Effector memory CD8-positive, alpha-beta T cell (primary cell): ENCODE results near the gene SCUBE3.

Source experiments
- ATAC-seq: fragments of 150-1000 bp; cut with Tn5 transposase; replicated peaks from 2 replicates; pipeline ENCODE4 v1.10.0; 2021; ENCODE audit warnings: mild to moderate bottlenecking, moderate library complexity
- DNase-seq, 3 experiments: peaks; one replicate each; pipeline ENCODE4 v3.0.0; 2021
- H3K27ac Mint-ChIP-seq, 2 donors: one replicate each; pipeline ENCODE4 v1.8.0; 2022; ENCODE audit warnings: mild to moderate bottlenecking in 2 of 2, mixed read lengths in 2 of 2, moderate library complexity in 2 of 2
- H3K27me3 Mint-ChIP-seq, 2 donors: one replicate each; pipeline ENCODE4 v1.8.0; 2022; ENCODE audit warnings: mixed read lengths in 2 of 2
- H3K36me3 Mint-ChIP-seq: one replicate; pipeline ENCODE4 v1.8.0; 2022; ENCODE audit warnings: mild to moderate bottlenecking, moderate library complexity, mixed read lengths; ENCODE audit not compliant: insufficient read depth
- H3K4me1 Mint-ChIP-seq, 2 donors: one replicate each; pipeline ENCODE4 v1.8.0; 2022; ENCODE audit warnings: low read depth in 2 of 2, mixed read lengths in 2 of 2
- H3K4me3 Mint-ChIP-seq, 2 donors: one replicate each; pipeline ENCODE4 v1.8.0; 2022; ENCODE audit warnings: mild to moderate bottlenecking in 2 of 2, mixed read lengths in 2 of 2, moderate library complexity in 2 of 2
- H3K9me3 Mint-ChIP-seq, 2 donors: one replicate each; pipeline ENCODE4 v1.8.0; 2022; ENCODE audit warnings: mixed read lengths in 2 of 2

The SCUBE3 gene

GRCh38 chr6:35185302-35185681 lies 28.5 kb upstream of the SCUBE3 start:
- Mint-ChIP-seq H3K4me1 (peaks cover 0 to 4% of the 10 kb centered on the region in 2 donors), H3K9me3 (no peaks in the 10 kb centered on the region), H3K27me3 (peaks cover 36 to 38% of the 10 kb centered on the region in 2 donors), H3K27ac (no peak overlapping the region), H3K36me3 (no peaks in the 10 kb centered on the region), H3K4me3 (no peak overlapping the region)
- DNase-seq = no peak
- ATAC-seq = no peak

GRCh38 chr6:35185971-35186370 lies 27.8 kb upstream of the SCUBE3 start:
- Mint-ChIP-seq H3K27ac (no peak overlapping the region), H3K9me3 (no peaks in the 10 kb centered on the region), H3K4me3 (no peak overlapping the region), H3K36me3 (no peaks in the 10 kb centered on the region), H3K4me1 (peaks cover 4% of the 10 kb centered on the region in 2 donors), H3K27me3 (peaks cover 36 to 42% of the 10 kb centered on the region in 2 donors)
- DNase-seq = no peak
- no peak for ATAC-seq

- no peak overlapping the region for H3K4me3 Mint-ChIP-seq
- H3K27ac Mint-ChIP-seq = no peak overlapping the region
- peaks cover 8 to 9% of the 10 kb centered on the region in 2 donors for H3K4me1 Mint-ChIP-seq
- H3K27me3 Mint-ChIP-seq = peaks cover 42 to 48% of the 10 kb centered on the region in 2 donors
- ATAC-seq (no peak), DNase-seq (no peak)
- no peaks in the 10 kb centered on the region for H3K9me3 Mint-ChIP-seq
- peaks cover 2% of the 10 kb centered on the region for H3K36me3 Mint-ChIP-seq
Observed at GRCh38 chr6:35186571-35186970, 27.2 kb upstream of the SCUBE3 start.

- H3K4me1 Mint-ChIP-seq = peaks cover 14 to 17% of the 10 kb centered on the region in 2 donors
Observed at GRCh38 chr6:35188886-35189285, 24.9 kb upstream of the SCUBE3 start.

GRCh38 chr6:35190306-35190705 lies 23.4 kb upstream of the SCUBE3 start:
- peak overlapping the region; percentile 36 to 85 for H3K27ac Mint-ChIP-seq
- no peaks in the 10 kb centered on the region for H3K9me3 Mint-ChIP-seq
- H3K36me3 Mint-ChIP-seq = peaks cover 2% of the 10 kb centered on the region
- no peak overlapping the region for H3K4me3 Mint-ChIP-seq
- no peak for ATAC-seq
- peaks cover 18 to 24% of the 10 kb centered on the region in 2 donors for H3K27me3 Mint-ChIP-seq
- H3K4me1 Mint-ChIP-seq = peaks cover 20 to 22% of the 10 kb centered on the region in 2 donors
- DNase-seq = no peak

More at GRCh38 chr6:35188886-35189285, 24.9 kb upstream of the SCUBE3 start:
- peaks cover 2% of the 10 kb centered on the region for H3K36me3 Mint-ChIP-seq
- DNase-seq = no peak
- no peak for ATAC-seq
- H3K27ac Mint-ChIP-seq = no peak overlapping the region
- no peak overlapping the region for H3K4me3 Mint-ChIP-seq
- H3K9me3 Mint-ChIP-seq = no peaks in the 10 kb centered on the region
- peaks cover 32 to 38% of the 10 kb centered on the region in 2 donors for H3K27me3 Mint-ChIP-seq

- H3K36me3 Mint-ChIP-seq = peaks cover 2% of the 10 kb centered on the region
- no peaks in the 10 kb centered on the region for H3K9me3 Mint-ChIP-seq
- peak; percentile 85 for ATAC-seq
- H3K27me3 Mint-ChIP-seq = peaks cover 21 to 22% of the 10 kb centered on the region in 2 donors
- peak overlapping the region; percentile 85 to 90 for H3K27ac Mint-ChIP-seq
- peak overlapping the region; percentile 17 to 62 for H3K4me3 Mint-ChIP-seq
- DNase-seq = peak; percentile 16 to 40 (median 39)
- peaks cover 20 to 22% of the 10 kb centered on the region in 2 donors for H3K4me1 Mint-ChIP-seq
Observed at GRCh38 chr6:35191889-35192288, 21.9 kb upstream of the SCUBE3 start.

- no peak for DNase-seq
- Mint-ChIP-seq H3K4me1 (peaks cover 20 to 22% of the 10 kb centered on the region in 2 donors), H3K9me3 (no peaks in the 10 kb centered on the region), H3K4me3 (peak overlapping the region in 1 of 2 donors; percentile 34), H3K27me3 (peaks cover 18 to 23% of the 10 kb centered on the region in 2 donors), H3K27ac (peak overlapping the region; percentile 85 to 90), H3K36me3 (peaks cover 2% of the 10 kb centered on the region)
- no peak for ATAC-seq
Observed at GRCh38 chr6:35192301-35192860, 21.4 kb upstream of the SCUBE3 start.

GRCh38 chr6:35194390-35194789 lies 19.4 kb upstream of the SCUBE3 start:
- H3K4me3 Mint-ChIP-seq = peak overlapping the region in 1 of 2 donors; percentile 23
- H3K36me3 Mint-ChIP-seq = peaks cover 2% of the 10 kb centered on the region
- no peaks in the 10 kb centered on the region for H3K9me3 Mint-ChIP-seq
- peak overlapping the region; percentile 80 to 85 for H3K27ac Mint-ChIP-seq
- peaks cover 20 to 22% of the 10 kb centered on the region in 2 donors for H3K4me1 Mint-ChIP-seq
- ATAC-seq (no peak), DNase-seq (no peak)
- H3K27me3 Mint-ChIP-seq = peaks cover 32 to 33% of the 10 kb centered on the region in 2 donors

GRCh38 chr6:35195120-35195780 lies 18.5 kb upstream of the SCUBE3 start:
- Mint-ChIP-seq H3K27ac (peak overlapping the region in 1 of 2 donors; percentile 19), H3K4me3 (no peak overlapping the region), H3K36me3 (peaks cover 2% of the 10 kb centered on the region), H3K27me3 (peaks cover 35 to 36% of the 10 kb centered on the region in 2 donors), H3K9me3 (no peaks in the 10 kb centered on the region), H3K4me1 (peaks cover 20 to 22% of the 10 kb centered on the region in 2 donors)
- ATAC-seq = no peak
- no peak for DNase-seq

- ATAC-seq (no peak), DNase-seq (no peak)
- Mint-ChIP-seq H3K27me3 (peaks cover 33 to 42% of the 10 kb centered on the region in 2 donors), H3K36me3 (peaks cover 2% of the 10 kb centered on the region), H3K9me3 (no peaks in the 10 kb centered on the region), H3K4me3 (no peak overlapping the region), H3K27ac (no peak overlapping the region), H3K4me1 (peaks cover 9% of the 10 kb centered on the region in 2 donors)
Observed at GRCh38 chr6:35197196-35197595, 16.6 kb upstream of the SCUBE3 start.

GRCh38 chr6:35199866-35200265 lies 13.9 kb upstream of the SCUBE3 start:
- DNase-seq (no peak), ATAC-seq (no peak)
- Mint-ChIP-seq H3K9me3 (no peaks in the 10 kb centered on the region), H3K4me3 (no peak overlapping the region), H3K36me3 (peaks cover 2% of the 10 kb centered on the region), H3K4me1 (no peaks in the 10 kb centered on the region), H3K27ac (no peak overlapping the region), H3K27me3 (peaks cover 52 to 69% of the 10 kb centered on the region in 2 donors)

GRCh38 chr6:35202066-35202546 lies 11.7 kb upstream of the SCUBE3 start:
- Mint-ChIP-seq H3K9me3 (no peaks in the 10 kb centered on the region), H3K27me3 (peaks cover 56 to 86% of the 10 kb centered on the region in 2 donors), H3K27ac (no peak overlapping the region), H3K4me3 (no peak overlapping the region), H3K4me1 (no peaks in the 10 kb centered on the region), H3K36me3 (peaks cover 2% of the 10 kb centered on the region)
- ATAC-seq = no peak
- no peak for DNase-seq

GRCh38 chr6:35203152-35203670 lies 10.5 kb upstream of the SCUBE3 start:
- DNase-seq = no peak
- H3K36me3 Mint-ChIP-seq = peaks cover 2% of the 10 kb centered on the region
- H3K9me3 Mint-ChIP-seq = no peaks in the 10 kb centered on the region
- H3K27ac Mint-ChIP-seq = no peak overlapping the region
- ATAC-seq = no peak
- H3K27me3 Mint-ChIP-seq = peaks cover 60 to 89% of the 10 kb centered on the region in 2 donors
- no peaks in the 10 kb centered on the region for H3K4me1 Mint-ChIP-seq
- H3K4me3 Mint-ChIP-seq = no peak overlapping the region

- Mint-ChIP-seq H3K4me1 (no peaks in the 10 kb centered on the region), H3K9me3 (no peaks in the 10 kb centered on the region), H3K27me3 (peaks cover 60 to 89% of the 10 kb centered on the region in 2 donors), H3K36me3 (peaks cover 2% of the 10 kb centered on the region), H3K4me3 (no peak overlapping the region), H3K27ac (no peak overlapping the region)
- ATAC-seq = no peak
- DNase-seq = no peak
Observed at GRCh38 chr6:35203680-35204079, 10.1 kb upstream of the SCUBE3 start.
